Parathyroid adenoma (tissue), 2 donors: ENCODE data around the gene TOP3B.

Experiments
- H2AFZ ChIP-seq: fragments of 300-600 bp; sonication (generic); one replicate; pipeline ENCODE4 v1.7.0; 2017; ENCODE audit warnings: antibody characterized with exemption, mild to moderate bottlenecking
- H3K27ac ChIP-seq: fragments of 300-600 bp; sonication (generic); one replicate; pipeline ENCODE4 v1.7.0; 2017
- H3K27me3 ChIP-seq: fragments of 300-600 bp; sonication (generic); one replicate; pipeline ENCODE4 v1.7.0; 2017; ENCODE audit warnings: low read length; ENCODE audit not compliant: control insufficient read depth, insufficient read depth
- H3K36me3 ChIP-seq: fragments of 300-600 bp; sonication (generic); one replicate; pipeline ENCODE4 v1.7.0; 2017; ENCODE audit warnings: low read length; ENCODE audit not compliant: control insufficient read depth, insufficient read depth
- H3K4me1 ChIP-seq: fragments of 300-600 bp; sonication (generic); one replicate; pipeline ENCODE4 v1.7.0; 2017; ENCODE audit warnings: control low read depth
- H3K4me2 ChIP-seq: fragments of 300-600 bp; sonication (generic); one replicate; pipeline ENCODE4 v1.7.0; 2017; ENCODE audit warnings: low read length
- H3K4me3 ChIP-seq: fragments of 300-600 bp; sonication (generic); one replicate; pipeline ENCODE4 v1.7.0; 2017; ENCODE audit warnings: low read depth, low read length
- H3K79me2 ChIP-seq: fragments of 300-600 bp; sonication (generic); one replicate; pipeline ENCODE4 v1.7.0; 2017; ENCODE audit warnings: control low read depth
- H3K9ac ChIP-seq: fragments of 300-600 bp; sonication (generic); one replicate; pipeline ENCODE4 v1.7.0; 2017; ENCODE audit warnings: mild to moderate bottlenecking
- H3K9me3 ChIP-seq: fragments of 300-600 bp; sonication (generic); one replicate; pipeline ENCODE4 v1.7.0; 2017; ENCODE audit warnings: low read length; ENCODE audit not compliant: control insufficient read depth
- TF ChIP-seq, protein P1 (sequence below): fragments of 300-600 bp; sonication (generic); IDR thresholded peaks from one replicate; pipeline ENCODE4 v1.7.0; 2017; ENCODE audit warnings: antibody characterized with exemption, mild to moderate bottlenecking
- donor health status: primary hyperparathyroidism.

Gene TOP3B

DNA sequence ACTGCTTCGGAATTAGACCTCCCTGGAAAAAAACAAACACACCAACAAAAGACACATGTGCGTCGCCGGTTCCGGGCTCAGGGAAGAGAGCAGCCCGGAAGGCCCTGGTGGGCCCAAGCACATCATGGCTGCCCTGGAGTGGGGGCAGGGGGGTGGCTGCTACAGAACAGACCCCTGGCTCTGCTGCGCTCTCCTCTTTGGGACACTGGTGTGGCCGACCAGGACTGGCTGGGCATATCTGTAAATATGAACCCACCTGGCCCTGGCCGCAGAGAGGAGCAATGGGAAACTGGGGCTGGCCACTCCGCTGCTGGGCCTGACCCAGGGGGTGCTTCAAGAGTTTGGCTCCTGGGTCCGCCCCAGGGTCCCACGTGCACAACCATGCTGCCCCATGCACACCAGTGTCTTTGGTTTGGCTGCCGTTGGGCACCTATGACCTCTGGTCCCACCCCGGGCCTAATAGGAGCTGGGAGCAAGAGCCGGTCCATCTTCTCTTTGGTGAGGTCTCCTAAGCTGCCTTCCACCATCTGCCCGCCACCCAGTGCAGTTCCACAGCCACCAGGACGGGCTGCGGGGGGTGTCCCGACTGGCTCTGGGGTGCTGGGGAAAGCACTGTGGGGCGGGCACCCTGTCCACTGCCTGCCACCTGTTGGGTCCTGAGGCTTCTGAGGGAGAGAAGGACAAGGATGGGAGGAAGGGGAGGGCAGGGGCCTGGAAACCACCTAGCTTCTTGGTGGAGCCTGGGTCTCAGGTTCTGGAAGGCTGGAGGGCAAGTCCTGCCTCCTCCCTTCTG lies 60.0 kb downstream of the TOP3B start:
- Histone ChIP-seq H3K4me3 (no peak overlapping the region), H2AFZ (no peak overlapping the region), H3K4me1 (no peaks in the 10 kb centered on the region), H3K4me2 (no peak overlapping the region), H3K9ac (no peak overlapping the region), H3K9me3 (no peaks in the 10 kb centered on the region), H3K36me3 (no peaks in the 10 kb centered on the region), H3K79me2 (no peaks in the 10 kb centered on the region), H3K27me3 (no peaks in the 10 kb centered on the region), H3K27ac (no peak overlapping the region)
- TF ChIP-seq, protein P1, sequence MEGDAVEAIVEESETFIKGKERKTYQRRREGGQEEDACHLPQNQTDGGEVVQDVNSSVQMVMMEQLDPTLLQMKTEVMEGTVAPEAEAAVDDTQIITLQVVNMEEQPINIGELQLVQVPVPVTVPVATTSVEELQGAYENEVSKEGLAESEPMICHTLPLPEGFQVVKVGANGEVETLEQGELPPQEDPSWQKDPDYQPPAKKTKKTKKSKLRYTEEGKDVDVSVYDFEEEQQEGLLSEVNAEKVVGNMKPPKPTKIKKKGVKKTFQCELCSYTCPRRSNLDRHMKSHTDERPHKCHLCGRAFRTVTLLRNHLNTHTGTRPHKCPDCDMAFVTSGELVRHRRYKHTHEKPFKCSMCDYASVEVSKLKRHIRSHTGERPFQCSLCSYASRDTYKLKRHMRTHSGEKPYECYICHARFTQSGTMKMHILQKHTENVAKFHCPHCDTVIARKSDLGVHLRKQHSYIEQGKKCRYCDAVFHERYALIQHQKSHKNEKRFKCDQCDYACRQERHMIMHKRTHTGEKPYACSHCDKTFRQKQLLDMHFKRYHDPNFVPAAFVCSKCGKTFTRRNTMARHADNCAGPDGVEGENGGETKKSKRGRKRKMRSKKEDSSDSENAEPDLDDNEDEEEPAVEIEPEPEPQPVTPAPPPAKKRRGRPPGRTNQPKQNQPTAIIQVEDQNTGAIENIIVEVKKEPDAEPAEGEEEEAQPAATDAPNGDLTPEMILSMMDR: no peak

DNA sequence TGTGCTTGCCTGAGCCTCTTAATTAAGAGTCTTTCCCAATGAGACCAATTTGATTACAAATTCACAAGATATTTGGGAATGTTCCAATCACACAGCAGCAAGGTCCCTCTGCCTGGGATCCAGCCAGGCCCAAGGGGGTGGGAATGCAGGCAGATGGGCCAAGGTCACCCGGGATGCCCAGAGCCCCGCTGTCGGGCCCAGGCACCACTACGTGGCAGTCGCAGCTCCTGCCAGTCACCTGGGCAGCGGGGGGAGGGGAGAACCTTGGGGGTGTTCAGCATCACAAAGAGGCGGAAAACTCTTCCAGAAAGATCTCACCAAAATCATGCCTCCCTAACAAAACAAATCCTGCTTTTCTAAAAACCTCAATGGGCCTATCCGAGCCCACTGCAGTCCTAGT lies 60.9 kb downstream of the TOP3B start:
- Histone ChIP-seq H3K4me2 (no peak overlapping the region), H2AFZ (no peak overlapping the region), H3K9me3 (no peaks in the 10 kb centered on the region), H3K9ac (no peak overlapping the region), H3K4me1 (no peaks in the 10 kb centered on the region), H3K4me3 (no peak overlapping the region), H3K27me3 (no peaks in the 10 kb centered on the region), H3K79me2 (no peaks in the 10 kb centered on the region), H3K36me3 (no peaks in the 10 kb centered on the region), H3K27ac (no peak overlapping the region)
- TF ChIP-seq, protein P1: no peak

DNA sequence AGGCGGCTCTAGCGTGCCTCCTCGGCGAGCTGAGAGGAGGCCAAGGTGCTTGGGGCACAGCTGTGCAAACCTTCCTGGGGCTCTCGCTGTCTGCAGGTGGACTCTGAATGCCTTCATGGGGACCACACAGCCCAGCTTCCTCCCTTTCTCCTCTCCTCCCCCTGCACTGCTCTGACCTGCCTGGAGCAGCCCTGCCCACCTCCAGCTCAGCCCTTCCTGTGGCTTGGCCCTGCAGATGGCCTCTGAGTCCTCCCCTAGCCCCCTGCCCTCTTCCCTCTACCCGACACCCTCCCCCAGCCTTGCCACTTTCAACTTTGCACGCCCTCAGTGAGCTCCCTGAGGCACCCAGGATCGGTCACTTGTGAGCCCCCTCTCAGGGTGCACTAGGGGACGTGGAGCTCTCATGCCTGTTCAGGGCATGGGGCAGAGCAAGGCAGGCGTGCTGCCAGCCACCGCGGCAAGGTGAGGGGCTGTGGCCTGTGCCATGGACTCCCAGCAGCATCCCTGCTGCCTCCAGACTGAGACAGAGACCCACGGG lies 61.3 kb downstream of the TOP3B start:
- H3K27me3 ChIP-seq: no peaks in the 10 kb centered on the region
- H3K79me2 ChIP-seq: no peaks in the 10 kb centered on the region
- H3K4me3 ChIP-seq: no peak overlapping the region
- no peak overlapping the region for H3K9ac ChIP-seq
- TF ChIP-seq, protein P1: no peak
- no peak overlapping the region for H2AFZ ChIP-seq
- H3K4me1 ChIP-seq: no peaks in the 10 kb centered on the region
- no peaks in the 10 kb centered on the region for H3K36me3 ChIP-seq
- no peak overlapping the region for H3K4me2 ChIP-seq
- no peaks in the 10 kb centered on the region for H3K9me3 ChIP-seq
- H3K27ac ChIP-seq: no peak overlapping the region

DNA sequence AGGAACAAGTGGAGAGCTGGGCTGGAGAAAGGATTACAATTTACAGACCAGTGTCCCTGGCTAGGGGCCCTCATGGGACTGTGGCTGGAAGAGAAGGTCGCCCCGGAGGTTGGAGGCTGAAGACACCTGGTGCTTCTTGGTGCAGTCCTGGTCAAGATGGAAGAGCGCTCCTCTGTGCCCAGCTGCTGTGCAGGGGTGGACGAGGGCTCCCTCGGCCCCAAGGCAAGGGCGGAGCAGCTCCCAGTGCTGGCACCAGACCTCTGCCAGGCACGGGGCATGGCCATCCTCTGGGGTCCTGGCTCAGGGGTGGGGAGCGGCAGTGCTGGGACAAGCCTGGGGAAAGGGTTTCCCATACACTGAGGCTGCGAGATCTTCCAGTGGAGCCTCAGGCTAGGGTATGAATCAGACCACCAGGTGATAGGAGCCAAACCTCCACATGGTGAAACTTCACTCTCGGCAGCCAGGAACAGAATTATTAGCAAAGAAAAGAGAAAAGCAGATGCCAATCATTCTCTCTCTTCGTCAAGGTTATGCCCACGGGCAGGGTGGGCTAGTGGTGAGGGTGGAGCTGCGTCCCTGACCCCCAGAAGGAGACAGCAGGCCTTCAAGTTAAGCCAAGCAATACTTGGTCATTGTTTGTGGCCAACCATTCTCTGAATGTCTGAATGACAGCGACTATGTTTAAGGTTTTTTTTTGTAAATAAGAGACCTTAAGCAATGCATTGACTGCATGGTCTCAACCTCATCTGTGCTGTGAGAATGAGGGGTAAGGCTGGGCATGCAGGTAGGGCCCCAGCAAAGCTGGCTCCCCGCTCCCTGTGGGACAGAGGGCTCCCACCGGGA lies 62.0 kb downstream of the TOP3B start:
- Histone ChIP-seq H3K9ac (no peak overlapping the region), H3K4me1 (no peaks in the 10 kb centered on the region), H3K79me2 (no peaks in the 10 kb centered on the region), H3K27ac (no peak overlapping the region), H2AFZ (no peak overlapping the region), H3K9me3 (no peaks in the 10 kb centered on the region), H3K36me3 (no peaks in the 10 kb centered on the region), H3K4me2 (no peak overlapping the region), H3K27me3 (no peaks in the 10 kb centered on the region), H3K4me3 (no peak overlapping the region)
- TF ChIP-seq, protein P1: no peak
